GM12864 (cell line): Measurements from ENCODE around the gene AOAH.
A peak's percentile ranks its signal among the peaks of the same experiment; 100 is the strongest.

Source experiments
- DNase-seq: peaks from one replicate; pipeline ENCODE4 v3.0.0-alpha.2; 2011; ENCODE audit warnings: low read depth
- H3K4me3 ChIP-seq: 2 replicates; pipeline ENCODE4 v1.5.1; 2011; ENCODE audit warnings: mild to moderate bottlenecking, low read depth, low read length, control low read depth
- CTCF ChIP-seq: IDR thresholded peaks from 2 replicates; pipeline ENCODE4 v1.5.1; 2011; ENCODE audit warnings: low read depth, mild to moderate bottlenecking, moderate library complexity, low read length, control low read depth, inconsistent platforms; ENCODE audit errors: missing control alignments

AOAH gene

GRCh38 chr7:36739351-36739750, 15.1 kb upstream of the AOAH start:
- DNase-seq = no peak
- no peak overlapping the region for H3K4me3 ChIP-seq
- TF ChIP-seq CTCF = no peak

GRCh38 chr7:36736899-36737211, 12.6 kb upstream of the AOAH start:
- TF ChIP-seq CTCF = no peak
- H3K4me3 ChIP-seq = no peak overlapping the region
- peak; percentile 49 for DNase-seq

DNA sequence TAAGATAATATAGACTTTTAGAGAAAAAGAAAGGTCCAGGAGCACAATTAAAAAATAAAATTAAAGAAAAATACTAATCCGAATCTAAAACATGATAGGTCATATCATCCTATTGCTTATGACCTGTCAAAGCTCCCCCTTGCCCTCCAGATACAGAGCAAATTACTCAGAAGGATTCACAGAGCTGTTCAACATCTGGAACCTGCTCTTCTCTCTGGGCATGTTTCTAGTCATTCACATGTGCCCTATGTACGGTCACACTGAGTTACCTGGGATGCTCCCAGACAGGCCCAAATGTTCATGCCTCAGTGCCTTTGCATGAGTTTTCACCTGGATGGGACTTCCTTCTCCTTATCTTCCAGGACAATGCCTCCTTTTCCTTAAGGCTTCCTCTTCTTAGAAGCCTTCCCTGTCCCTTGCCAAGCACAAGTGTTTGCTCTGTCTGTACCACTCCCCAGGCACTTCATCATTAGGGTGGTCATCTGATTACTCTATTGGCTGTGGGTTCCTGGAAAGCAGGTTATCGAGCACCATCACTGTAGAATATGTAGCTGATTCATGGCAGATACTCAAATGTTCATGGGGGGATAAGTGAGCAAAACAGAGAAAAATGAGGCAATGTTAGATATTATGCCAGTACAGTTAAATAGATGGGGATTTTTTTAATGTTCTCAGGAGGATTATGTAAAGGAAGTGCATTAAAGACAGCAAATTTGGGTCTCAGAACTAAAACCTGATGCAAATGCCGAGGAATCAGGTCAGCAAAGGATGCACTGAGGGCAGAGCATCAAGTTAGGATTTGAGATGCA, 12.0 kb upstream of the AOAH start:
- TF ChIP-seq CTCF = no peak
- no peak overlapping the region for H3K4me3 ChIP-seq
- DNase-seq = no peak

- DNase-seq = no peak
- no peak for TF ChIP-seq CTCF
- H3K4me3 ChIP-seq = no peak overlapping the region
Observed at GRCh38 chr7:36735172-36735571, 10.9 kb upstream of the AOAH start.

GRCh38 chr7:36734731-36735130, 10.4 kb upstream of the AOAH start:
- TF ChIP-seq CTCF = no peak

DNA sequence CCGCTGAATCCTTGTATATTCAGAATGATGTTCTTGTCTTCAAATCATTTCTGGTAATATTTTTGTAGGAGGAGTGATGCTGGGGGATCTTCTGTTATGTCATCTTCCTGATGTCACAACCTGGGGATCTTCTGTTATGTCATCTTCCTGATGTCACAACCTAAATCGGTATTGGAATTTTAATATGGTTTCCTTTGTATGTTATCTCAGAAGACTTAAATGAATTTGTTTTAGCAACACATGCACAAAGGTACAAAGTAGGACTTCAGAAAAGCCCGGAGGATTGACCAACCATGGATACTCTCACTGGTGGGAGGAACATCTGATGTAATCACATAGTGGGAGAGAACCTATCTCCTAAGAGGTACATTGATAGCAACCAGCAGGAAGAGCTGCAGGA, 9.1 kb upstream of the AOAH start:
- TF ChIP-seq CTCF = no peak
- no peak overlapping the region for H3K4me3 ChIP-seq
- no peak for DNase-seq

More at GRCh38 chr7:36734731-36735130, 10.4 kb upstream of the AOAH start:
- no peak for DNase-seq
- no peak overlapping the region for H3K4me3 ChIP-seq

DNA sequence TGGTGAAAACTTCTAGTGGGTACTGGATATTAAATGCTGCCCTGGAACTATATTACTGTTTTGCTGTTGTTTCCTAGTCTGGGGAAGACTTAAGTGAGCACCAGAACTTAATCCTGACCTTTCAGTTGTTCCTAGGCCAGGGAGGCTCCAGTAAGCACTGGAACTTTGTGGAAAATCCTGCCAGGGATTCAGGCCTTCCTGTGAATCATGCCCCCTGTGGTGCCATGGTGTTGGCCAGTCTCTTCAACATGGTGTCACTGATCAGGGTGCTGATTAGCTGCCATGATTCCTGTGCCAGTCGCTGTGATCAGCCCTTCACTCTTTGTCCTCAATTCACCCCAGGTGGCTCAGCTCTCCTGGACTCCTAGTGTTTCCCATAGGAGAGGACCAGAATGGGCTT, 8.5 kb upstream of the AOAH start:
- DNase-seq = no peak
- no peak for TF ChIP-seq CTCF
- no peak overlapping the region for H3K4me3 ChIP-seq
